Measurements from ENCODE around the gene IGF1R.

IGF1R gene

GRCh38 chr15:98842192-98842972 is 194.0 kb downstream of the IGF1R start:
- DNase-seq, result no peak

- peak; percentile 24 to 61 for DNase-seq
These were observed 194.6 kb downstream of the IGF1R start for GRCh38 chr15:98842973-98843285.

DNA sequence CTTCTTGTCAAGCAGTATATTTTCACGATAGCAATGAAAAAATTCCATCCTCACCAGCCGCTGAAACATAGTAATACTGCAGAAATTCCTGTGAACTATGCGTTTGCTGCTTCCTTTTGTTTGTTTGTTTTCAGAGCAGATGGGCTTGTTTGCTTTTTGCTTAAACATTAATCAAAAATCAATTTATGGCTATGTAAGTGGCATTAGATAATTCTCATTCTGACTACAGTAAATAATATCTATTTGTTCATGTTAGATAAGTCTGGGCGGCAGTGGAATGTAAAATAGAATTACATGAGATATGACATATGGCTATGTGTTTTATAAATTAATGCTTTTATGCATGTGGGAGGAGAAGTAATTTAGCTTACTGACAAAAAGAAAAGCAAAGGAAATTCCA is 195.5 kb downstream of the IGF1R start:
- DNase-seq, result no peak

DNA sequence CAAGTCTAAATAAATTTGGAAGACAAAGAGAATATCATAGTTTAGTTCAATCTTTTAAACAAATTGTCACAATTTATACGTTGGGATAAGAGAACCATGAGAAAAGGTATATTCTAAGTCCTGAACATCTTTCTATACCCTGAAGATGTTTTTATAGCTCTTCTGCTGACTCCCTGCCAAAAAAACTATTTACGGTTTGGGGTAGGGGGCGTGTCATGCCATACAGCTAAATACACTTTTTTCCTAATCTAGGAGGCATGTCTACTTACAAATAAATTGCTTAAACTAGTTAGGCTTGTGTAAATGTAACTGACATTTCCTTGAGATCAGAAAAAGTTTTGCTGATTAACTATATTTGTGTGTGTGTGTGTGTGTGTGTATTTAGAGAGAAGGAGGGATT is 195.9 kb downstream of the IGF1R start:
- DNase-seq, result no peak

- no peak for DNase-seq
These were observed 197.0 kb downstream of the IGF1R start for GRCh38 chr15:98845138-98845884.

GRCh38 chr15:98850961-98851572 is 202.7 kb downstream of the IGF1R start:
- peak; percentile 67 to 81 for DNase-seq

GRCh38 chr15:98853161-98853560 is 204.8 kb downstream of the IGF1R start:
- peak; percentile 86 to 89 for DNase-seq

DNA sequence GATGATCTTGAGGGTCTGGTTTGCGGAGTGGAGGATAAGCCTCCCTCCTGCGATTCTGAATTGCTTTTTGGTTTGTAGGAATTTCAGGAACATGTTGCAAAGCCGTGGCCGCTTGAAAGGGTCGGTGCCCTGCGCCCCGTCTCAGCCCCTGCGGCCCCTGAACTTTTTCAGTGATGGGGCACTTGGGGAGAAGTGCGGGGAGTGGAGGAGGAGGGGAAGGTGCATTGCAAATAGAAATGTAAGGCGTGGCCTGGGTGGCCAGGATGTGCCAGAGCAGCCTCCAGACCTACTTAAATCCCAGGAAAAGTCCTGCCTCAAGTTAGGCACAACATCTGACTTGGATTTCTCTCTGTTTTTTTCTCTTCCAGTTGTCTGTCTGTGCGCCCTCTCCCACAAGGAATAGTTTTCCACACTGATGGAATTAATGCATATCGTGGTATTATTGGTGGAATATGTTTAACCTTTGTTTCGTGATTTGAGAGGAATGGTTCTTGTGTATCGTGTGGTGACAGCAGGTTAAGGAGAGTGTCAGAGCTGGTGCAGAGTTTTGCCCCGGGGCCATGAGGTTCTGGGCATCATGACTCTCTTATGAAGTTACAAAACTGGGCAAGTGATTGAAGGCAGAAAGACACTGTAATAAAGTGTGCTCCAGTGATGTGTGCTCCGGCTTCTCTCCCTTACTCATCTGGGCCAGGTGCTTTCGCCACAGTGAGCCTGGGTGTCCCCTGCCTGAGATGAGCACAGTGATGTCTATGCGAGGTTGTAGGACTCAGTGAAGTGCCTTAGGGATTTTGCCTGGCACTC is 205.5 kb downstream of the IGF1R start:
- DNase-seq, result peak in 1 of 2 experiments; percentile 36

- no peak for DNase-seq
These were observed 206.2 kb downstream of the IGF1R start for GRCh38 chr15:98854496-98854895.

DNA sequence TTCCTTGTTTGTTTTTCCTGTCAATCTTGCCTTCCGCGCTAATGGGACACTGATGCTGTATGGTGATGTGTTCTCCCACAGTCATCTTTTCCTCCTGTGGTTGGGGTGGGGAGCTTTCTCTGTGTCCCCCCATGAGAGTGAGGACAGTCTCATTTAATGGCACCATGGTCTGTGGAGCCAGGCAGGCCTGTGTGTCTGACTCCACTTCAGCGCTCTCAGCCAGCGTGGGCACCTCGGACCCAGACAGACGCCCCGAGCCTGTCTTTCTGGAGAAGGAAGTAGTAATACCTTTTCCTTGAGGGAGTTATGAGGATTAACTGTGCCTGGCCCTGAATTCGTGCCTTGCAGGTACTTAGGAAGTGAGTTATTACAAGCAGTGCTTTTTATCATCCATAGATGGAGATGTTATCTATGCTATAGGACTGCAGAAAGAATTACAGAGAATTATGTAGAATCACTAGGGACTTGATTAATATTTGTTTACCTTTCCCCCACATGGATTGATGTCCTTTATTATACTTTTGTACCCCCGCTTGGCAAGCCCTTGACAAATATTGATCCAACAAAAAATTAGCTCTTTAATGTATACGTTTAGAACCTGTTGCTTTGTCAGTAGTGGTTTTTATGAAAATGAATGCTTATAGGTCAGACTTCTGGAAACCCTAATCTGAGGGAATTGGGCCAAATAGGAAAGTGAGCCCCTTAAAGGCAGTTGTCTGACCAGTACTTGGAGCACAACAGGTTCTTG is 206.9 kb downstream of the IGF1R start:
- no peak for DNase-seq

DNA sequence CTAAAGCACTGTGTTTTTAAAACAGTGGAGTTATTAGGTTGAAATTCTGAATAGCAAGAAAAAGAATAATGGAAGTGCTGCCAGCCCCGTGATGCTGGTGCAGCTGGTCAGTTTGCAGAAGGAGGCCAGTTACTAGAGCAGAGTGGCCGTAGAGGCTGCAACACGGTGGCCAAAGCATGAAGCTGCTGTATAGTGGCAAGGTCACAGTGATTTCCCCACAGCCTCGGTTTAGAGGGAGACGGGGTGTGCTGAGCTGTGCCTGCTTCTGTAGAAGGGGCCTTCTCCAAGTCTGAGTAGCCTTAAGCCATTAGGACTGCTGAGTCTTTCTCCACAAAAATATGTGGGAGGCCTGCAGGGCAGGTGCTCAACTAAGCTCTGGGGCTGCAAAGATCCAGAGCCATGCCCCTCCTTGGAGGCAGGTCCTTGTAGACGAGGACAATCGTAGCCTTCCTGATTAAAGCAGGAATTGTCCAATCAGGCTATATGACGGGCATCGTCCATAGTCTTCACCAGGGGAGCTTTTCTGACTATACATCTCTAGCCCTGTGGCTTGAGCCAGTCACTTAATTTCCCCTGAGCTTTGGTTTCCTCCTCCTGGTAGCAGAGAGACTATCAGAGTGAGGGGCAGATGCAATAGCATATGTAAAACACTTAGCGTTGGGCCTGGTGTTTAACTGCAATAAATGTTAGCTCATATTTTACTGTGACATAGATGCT is 207.6 kb downstream of the IGF1R start:
- peak; percentile 24 to 32 for DNase-seq

DNA sequence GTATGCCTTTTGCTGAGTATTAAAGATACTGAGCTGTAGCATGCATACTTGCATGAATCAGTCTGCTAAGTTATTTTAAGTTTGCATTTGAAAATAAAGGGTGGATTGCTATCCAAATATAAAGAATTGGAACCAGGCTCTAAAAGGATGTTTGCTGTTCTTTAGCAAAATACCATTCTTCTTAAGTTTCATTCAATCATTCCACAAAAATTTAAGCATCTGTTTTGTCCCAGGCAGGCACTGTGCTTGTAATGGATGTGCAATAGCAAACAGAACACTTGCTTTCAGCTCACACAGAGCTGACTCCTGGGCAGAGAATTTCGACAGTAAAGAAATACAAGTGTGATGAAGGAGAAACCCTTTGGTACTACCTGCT is 208.2 kb downstream of the IGF1R start:
- DNase-seq, result no peak

DNA sequence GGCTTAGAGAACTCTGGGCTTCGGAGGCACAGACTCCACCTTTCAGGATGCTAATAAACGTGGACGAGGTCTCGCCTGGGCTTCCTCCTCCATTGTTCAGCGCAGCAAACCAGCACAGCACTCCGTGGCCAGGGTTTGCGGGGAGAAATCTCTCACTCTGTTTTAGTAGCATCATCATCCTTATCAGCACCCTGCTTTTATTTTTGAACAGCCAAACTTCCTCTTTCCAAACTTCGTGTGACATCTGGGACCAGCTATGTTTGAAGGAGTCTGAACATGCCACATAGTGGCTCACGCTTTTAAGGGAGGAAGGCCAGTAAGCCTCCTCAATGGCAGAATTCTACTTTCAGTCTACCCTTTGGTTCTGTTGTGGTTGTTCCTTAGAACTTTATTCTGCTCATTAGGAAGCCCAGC is 210.3 kb downstream of the IGF1R start:
- DNase-seq, result no peak

- DNase-seq, result peak in 1 of 2 experiments; percentile 27
These were observed 210.8 kb downstream of the IGF1R start for GRCh38 chr15:98859149-98859548.

GRCh38 chr15:98860281-98861041 is 212.1 kb downstream of the IGF1R start:
- no peak for DNase-seq

- no peak for DNase-seq
These were observed 212.8 kb downstream of the IGF1R start for GRCh38 chr15:98861188-98861587.

GRCh38 chr15:98863983-98864382 is 215.6 kb downstream of the IGF1R start:
- DNase-seq, result no peak

- peak; percentile 75 to 90 for DNase-seq
These were observed 217.3 kb downstream of the IGF1R start for GRCh38 chr15:98865397-98866339.

- DNase-seq, result peak; percentile 38 to 45
These were observed 218.2 kb downstream of the IGF1R start for GRCh38 chr15:98866511-98866910.

- DNase-seq, result no peak
These were observed 220.2 kb downstream of the IGF1R start for GRCh38 chr15:98868564-98868963.

Data from SHP77 (cell line).